Measurements from ENCODE around the gene ACTL10.
A peak's percentile ranks its signal among the peaks of the same experiment; 100 is the strongest.
"Not testable (repeated sequence)": the region's sequence is repeated elsewhere in the genome, so short reads cannot be mapped to it uniquely, and the experiment has no call there.

The ACTL10 gene

GRCh38 chr20:33679758-33680485 lies 13.2 kb downstream of the ACTL10 start:
- peak; percentile 20 for DNase-seq

- no peak for DNase-seq
These were observed 13.9 kb downstream of the ACTL10 start for GRCh38 chr20:33680686-33681085.

GRCh38 chr20:33681288-33681687 lies 14.5 kb downstream of the ACTL10 start:
- no peak for DNase-seq

- DNase-seq = no peak
These were observed 15.1 kb downstream of the ACTL10 start for GRCh38 chr20:33681728-33682353.

GRCh38 chr20:33684533-33685327 lies 18.0 kb downstream of the ACTL10 start:
- DNase-seq = no peak

GRCh38 chr20:33685328-33686099 lies 18.8 kb downstream of the ACTL10 start:
- DNase-seq = peak; percentile 66

- DNase-seq = peak; percentile 95
These were observed 19.6 kb downstream of the ACTL10 start, which contains the start of gene E2F1 for GRCh38 chr20:33686100-33686983. TSS of gene E2F1 (minus strand) at chr20:33686385. CDS start at chr20:33686264, 121 bp downstream.

- no peak for DNase-seq
These were observed 20.2 kb downstream of the ACTL10 start for GRCh38 chr20:33686984-33687366.

- no peak for DNase-seq
These were observed 20.7 kb downstream of the ACTL10 start for GRCh38 chr20:33687370-33687915.

GRCh38 chr20:33687993-33688937 lies 21.5 kb downstream of the ACTL10 start:
- DNase-seq = no peak

GRCh38 chr20:33688938-33689424 lies 22.2 kb downstream of the ACTL10 start:
- DNase-seq = no peak

- no peak for DNase-seq
These were observed 22.8 kb downstream of the ACTL10 start for GRCh38 chr20:33689493-33689892.

GRCh38 chr20:33689973-33690372 lies 23.2 kb downstream of the ACTL10 start:
- peak; percentile 34 for DNase-seq

- no peak for DNase-seq
These were observed 26.5 kb downstream of the ACTL10 start for GRCh38 chr20:33693289-33693688.

- no peak for DNase-seq
These were observed 27.2 kb downstream of the ACTL10 start for GRCh38 chr20:33693741-33694638.

- no peak for DNase-seq
These were observed 27.9 kb downstream of the ACTL10 start for GRCh38 chr20:33694639-33695012.

GRCh38 chr20:33696448-33696847 lies 29.7 kb downstream of the ACTL10 start:
- DNase-seq = no peak

- DNase-seq = no peak
These were observed 30.4 kb downstream of the ACTL10 start for GRCh38 chr20:33697129-33697528.

- DNase-seq = not testable (repeated sequence)
These were observed 32.2 kb downstream of the ACTL10 start for GRCh38 chr20:33698966-33699365.

Data from stimulated activated CD4-positive, alpha-beta T cell treated with anti-CD3 and anti-CD28 coated beads, Interleukin-4, amount 100 ng/mL, for 1 hour (primary cell).